GM19452 (cell line): ENCODE results near the gene ATP9B.
"Not testable (repeated sequence)": the region's sequence is repeated elsewhere in the genome, so short reads cannot be mapped to it uniquely, and the experiment has no call there.

Experiments
- ATAC-seq: cut with Tn5 transposase; IDR thresholded peaks from one replicate; pipeline ENCODE4 v1.9.1; 2021; ENCODE audit not compliant: unreplicated experiment

ATP9B gene

DNA sequence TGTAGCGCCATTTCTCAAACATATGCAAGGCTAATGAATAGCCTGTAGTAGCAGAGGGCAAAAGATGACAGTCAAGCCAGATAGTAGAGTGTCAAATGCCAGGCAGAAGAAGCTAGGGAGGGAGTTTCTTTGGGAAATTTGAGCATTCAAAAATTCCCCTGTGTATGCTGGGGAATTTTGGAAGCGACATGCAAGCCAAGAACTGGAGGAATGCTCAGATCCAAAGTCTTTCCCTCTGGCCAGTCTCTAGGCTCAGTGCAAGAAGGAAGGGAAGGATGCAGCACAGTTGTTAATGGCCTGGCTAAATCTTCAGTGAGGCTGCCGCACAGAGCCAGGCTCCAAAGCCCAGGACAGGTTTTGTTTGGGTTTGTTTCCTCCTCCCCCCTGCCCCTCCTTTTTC, 59.9 kb downstream of the ATP9B start:
- no peak for ATAC-seq

DNA sequence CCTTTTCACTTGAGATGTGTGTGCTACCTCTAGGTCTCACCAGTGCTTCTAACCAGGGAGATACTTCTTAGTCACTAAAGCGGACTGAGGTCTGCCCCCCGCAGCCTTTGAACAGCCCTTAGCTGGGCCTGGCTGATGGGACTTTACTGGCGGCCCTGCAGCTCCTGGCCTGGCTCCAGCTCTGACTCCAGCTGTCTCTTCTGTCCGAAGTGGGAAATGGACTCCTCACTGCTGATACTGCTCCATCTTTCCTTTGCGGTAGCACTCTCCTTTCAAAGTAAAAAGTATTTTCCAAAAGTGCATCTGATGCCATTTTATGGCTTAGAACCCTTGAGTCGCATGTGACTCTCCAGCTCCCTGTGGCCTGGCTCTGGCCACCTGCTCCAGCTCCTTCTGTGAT, 64.5 kb downstream of the ATP9B start:
- ATAC-seq = no peak

DNA sequence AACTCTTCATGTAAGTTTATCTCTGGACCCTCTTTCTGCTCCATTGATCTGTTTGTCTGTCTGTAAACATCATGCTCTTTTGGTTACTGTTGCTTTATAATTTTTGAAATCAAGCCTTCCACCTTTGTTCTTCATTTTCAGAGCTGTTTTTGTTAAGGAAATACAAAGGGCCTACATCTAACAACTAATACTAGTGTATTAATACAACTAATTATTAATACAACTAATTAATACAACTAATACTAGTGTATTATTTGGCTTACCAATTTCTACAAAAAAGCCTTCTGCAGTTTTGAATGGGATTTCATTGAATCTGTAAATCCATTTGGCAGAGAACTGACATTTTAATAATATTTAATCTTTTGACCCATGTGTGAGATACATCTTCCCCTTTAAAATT, 66.7 kb downstream of the ATP9B start:
- ATAC-seq = no peak

DNA sequence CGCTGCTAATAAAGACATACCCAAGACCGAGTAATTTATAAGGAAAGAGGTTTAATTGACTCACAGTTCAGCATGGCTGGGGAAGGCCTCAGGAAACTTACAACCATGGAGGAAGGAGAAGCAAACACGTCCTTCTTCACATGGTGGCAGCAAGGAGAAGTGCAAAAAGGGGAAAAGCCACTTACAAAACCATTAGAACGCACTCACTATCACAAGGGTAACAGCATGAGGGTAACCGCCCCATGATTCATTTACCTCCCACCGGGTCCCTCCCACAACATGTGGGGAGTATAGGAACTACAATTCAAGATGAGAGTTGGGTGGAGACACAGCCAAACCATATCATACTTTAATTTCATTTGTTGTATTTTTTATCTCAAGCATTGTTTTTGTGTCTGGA, 67.5 kb downstream of the ATP9B start:
- ATAC-seq = no peak

DNA sequence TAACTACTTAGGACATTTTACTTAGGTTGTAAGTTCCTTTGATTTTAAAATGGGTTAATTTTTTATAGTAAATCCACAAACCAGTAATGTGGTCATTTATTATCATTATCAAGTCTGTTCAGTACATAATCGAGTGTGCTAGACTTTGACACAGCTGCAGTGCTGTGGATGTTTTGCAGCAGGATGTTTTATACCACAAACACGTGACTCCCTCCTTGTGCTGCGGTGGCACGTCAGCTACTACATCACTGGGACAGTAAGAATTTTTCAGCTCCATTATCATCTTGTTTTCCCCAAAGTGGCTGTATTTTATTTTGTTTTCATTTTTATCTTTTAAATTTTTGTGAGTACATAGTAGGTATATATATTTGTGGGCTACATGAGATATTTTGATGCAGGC, 70.0 kb downstream of the ATP9B start:
- ATAC-seq = no peak

DNA sequence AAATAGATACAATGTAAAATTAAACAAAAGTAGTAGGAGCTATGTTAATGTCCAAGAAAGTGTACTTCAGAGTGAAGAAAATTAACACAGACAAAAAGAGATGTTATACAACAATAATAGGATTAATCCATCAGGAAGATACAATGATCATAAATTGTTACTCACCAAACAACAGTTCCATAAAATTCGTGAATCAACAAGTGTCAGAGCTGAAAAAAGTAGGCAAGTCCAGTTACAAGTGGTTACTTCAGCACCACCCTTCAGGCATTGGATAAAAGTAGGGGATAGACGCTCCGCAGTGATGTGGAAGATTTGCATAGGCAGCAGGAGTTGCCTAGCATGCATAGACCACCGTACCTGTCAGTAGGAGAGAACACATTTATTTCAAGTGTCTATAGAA, 77.8 kb downstream of the ATP9B start:
- no peak for ATAC-seq

DNA sequence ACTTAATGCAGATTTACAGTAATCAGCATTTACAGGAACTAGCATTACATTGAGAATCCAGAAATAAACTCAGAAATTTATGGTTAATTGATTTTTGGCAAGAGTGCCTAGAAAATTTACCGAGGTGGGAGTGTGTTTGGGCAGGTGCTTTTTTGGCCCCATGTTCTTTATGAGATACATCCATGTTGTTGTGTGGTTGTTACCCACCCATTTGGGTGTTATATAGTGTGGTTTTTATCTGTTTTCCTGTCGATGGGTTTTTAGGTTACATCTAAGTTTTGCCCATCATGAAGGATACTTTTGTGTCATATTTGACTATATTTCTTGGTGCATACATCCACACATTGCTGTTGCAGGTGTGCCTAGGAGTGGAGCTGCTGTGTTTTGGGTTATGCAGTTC, 82.0 kb downstream of the ATP9B start:
- ATAC-seq = no peak

DNA sequence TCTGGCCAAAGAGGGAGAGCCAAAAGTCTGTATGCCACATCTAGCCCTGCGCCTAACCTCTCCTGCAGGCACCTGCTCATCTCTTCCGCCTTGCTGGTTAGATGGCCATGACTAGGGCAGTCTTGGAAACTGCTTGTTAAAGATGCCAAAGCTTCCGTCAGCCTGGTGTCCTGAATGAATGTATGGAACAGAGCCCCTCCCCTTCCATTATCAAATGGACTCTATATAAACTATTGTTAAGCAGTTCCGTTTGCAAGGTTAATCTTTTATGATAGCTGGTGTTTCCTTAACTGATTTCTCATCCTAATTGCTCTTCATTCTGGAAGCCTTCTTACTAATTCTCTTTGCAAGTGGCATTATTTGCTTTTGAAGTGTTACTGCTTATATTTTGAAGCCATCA, 87.1 kb downstream of the ATP9B start:
- no peak for ATAC-seq

DNA sequence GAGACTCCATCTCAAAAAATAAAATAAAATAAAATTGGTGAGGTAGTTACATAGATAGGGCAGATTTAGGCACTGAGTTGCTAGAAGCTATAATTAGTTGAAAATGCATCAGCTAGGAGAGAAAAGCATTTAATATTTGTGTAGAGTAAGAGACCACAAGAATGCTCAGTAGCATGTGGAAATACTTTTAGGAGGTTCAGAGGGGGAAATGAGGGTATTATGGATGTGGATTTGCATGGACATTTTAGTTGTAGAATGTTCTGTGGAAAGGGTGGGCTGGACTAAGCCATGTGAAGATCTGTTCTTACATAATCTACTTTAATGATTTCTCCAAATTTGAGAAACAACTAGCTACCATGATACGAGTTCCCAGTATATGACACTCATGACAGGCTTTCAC, 95.5 kb downstream of the ATP9B start:
- ATAC-seq = no peak

DNA sequence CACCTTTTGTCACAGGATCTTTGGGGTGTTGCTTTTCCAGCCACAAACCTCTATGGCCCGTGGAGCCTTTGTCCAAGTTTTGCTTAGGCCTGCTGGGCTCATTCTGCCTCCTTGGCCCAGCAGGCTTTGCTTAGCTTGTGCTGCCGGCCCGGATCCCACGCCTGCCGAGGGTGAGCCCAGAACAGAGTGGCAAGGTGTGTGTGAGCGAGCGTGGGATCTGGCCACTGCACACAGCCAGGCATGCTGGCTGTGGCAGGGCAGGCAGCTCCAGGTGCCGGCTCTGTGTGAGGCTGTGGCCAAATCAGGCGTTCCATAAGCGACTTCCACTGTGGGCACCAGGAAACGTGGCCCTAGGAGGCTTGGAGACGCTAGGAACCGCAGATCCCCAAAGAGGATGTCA, 97.5 kb downstream of the ATP9B start:
- ATAC-seq = no peak

DNA sequence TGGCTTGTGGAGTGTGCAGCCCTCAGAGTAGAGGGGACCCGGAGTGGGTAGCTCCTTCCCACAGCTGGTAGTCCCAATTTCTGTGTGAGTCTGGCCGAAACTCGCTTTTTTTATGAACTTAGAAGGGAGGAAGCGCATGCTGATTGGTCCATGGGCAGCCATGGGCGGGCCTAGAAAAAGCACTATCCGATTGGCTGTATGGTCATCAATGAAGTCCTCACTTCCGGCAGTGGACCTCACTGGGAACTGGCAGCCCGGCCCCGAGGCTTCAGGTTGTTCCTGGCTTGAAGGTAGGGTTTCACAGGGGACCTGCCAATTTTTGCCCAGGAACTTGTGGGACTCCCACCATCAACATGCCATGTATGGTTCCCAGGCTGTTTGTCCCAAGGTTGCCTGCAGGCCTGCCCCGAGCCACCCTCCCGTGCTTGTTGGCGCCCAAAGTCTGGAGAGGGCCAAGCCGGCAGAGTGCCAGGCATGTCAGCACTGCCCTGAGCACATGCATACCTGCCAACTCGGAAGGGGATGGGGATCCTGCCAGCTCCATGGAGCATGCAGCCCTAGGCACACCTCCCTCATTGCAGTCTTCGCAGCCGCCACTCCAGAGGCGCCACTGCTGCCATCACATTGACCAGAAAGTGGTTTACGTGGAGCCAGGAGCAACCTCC, 98.5 kb downstream of the ATP9B start:
- ATAC-seq = no peak

DNA sequence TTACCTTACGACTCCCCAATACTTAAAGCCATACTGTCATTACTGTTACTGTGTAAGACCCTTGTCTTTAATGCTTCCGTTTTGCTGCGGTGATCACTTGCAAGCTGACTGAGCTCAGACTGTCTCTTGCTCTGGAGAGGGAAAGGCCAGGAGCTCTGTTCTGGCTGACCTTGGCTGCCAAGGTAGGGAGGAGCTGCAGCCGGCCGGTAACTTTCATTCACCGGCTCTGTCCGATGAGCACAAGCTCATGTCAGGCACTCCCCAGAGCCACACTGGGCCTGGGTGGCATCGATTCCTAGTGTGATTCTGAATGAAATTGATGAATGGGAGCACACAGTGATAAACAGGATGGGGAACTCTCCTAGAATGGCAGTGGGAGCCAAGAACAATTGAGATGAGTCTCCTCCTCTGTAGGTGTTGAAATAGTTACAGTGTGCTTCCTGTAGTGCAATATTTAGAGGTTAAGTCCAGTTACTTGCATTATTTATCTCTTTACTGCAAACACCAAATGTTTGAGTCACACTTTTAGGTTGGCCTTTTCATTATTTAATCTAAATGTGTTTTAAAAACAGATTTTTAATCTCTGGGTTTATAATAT, 100.9 kb downstream of the ATP9B start:
- no peak for ATAC-seq

DNA sequence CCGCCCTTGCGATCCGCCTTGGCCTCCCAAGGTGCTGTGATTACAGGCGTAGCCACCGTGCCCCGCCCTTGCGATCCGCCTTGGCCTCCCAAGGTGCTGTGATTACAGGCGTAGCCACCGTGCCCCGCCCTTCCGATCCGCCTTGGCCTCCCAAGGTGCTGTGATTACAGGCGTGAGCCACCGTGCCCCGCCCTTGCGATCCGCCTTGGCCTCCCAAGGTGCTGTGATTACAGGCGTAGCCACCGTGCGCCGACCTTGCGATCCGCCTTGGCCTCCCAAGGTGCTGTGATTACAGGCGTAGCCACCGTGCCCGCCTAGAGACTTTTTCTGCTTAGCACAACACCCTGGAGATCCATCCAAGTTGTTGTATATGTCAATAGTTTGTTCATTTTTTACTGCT, 103.1 kb downstream of the ATP9B start:
- ATAC-seq = not testable (repeated sequence)

DNA sequence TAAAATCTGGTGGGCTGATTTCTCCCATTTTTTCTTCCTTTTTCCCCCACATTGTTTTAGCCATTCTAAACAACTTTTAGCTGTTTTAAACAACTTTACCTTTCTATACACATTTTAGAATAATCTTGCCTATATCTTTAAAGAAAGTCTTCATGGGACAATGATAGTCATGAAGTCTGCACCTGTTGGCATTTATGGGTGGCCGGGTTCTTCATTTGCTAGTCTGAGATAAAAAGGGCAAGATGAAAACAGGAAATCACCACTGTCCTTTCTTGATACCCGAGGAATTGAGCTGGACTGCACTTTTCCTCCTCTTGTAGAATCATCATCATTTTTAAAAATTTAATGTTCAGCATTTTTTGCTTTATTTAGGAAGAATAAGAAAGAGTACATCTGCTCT, 104.5 kb downstream of the ATP9B start:
- ATAC-seq = no peak

DNA sequence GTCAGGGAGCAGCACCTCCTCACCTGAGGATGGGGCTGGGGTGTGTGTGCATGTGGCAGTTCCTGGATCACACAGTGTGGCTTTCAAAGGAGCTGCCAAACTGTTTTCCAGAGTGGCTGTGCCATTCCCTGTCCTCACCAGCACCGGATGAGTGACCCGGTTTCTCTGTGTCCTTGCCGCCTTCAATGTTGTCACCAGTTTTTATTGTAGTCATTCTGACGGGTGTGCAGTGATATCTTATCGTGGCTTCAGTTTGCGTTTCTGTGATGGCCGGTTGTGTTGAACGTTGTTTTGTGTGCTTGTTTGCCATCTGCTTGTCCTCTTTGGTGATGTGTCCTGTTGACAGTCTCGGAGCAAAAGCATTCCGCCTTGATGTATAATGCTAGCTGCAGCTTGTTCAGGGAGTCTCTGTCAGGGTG, 108.9 kb downstream of the ATP9B start:
- ATAC-seq = no peak

DNA sequence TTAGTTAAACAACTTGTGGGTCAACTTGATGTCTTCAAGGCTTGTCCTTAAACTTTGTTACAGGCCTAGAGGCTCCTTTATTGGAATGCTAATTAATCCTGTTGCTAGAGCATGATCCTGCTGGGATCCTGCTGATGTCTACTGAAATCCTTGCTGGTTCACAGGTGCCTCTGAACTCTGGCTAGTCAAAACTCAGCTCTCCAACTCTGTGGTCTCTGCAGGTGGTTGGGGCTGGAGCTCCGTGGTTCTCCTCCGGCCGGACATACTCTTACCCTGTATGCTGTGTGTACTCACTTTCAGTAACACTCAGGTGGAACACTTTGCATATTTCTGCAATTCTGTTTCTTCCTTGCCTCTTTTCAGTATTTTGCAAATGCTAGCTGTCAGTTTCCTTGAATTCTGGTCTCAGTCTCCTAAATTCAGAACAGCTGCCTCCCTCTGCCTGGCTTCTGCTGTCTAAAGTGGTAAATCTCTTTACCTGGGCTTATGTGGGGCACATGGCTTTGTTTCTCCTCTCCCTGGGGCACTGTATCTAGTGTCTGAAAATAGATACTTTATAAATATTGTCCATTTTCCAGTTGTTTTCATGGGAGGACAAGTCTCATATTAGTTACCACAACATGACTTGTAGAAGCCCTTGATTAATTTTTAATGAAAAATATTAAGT, 113.0 kb downstream of the ATP9B start:
- no peak for ATAC-seq

DNA sequence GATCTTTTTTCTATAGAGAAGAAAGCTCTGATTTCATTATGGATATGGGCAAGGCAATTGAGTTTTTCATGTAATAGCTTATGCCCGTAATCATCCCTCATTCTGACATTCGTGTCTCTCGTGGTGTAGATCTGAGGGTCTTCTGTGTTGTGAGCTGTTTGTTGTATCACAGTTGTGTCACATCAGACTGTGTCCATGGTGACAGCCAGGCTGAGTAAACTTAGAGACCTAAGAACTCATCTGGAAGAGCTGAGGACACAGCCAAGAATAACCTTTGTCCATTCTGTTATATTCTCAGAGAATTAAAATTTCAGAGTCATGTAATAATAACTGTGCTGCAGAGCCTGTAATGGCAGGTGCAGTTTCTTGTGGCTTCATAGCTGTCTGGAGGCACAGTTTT, 116.5 kb downstream of the ATP9B start:
- ATAC-seq = no peak

DNA sequence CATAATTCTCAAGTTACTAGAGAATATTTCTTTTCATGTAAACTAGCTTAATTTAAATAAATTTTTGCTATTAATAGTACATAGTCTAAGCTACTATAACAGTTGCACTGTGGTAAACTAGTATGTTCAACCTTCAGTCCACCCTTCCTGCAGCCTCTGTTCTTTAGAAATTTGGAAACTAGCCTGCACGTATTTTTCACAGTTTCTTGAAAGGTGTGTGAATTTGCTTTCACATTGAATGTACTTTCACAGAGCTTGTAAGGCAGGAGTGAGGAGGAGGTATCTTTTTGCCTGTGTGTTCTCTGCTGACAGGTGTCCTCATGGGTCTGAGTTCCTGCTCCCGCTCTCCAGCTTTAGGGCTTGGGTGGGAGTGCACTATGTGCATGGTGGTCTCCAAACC, 117.5 kb downstream of the ATP9B start:
- peak; percentile 63 for ATAC-seq

DNA sequence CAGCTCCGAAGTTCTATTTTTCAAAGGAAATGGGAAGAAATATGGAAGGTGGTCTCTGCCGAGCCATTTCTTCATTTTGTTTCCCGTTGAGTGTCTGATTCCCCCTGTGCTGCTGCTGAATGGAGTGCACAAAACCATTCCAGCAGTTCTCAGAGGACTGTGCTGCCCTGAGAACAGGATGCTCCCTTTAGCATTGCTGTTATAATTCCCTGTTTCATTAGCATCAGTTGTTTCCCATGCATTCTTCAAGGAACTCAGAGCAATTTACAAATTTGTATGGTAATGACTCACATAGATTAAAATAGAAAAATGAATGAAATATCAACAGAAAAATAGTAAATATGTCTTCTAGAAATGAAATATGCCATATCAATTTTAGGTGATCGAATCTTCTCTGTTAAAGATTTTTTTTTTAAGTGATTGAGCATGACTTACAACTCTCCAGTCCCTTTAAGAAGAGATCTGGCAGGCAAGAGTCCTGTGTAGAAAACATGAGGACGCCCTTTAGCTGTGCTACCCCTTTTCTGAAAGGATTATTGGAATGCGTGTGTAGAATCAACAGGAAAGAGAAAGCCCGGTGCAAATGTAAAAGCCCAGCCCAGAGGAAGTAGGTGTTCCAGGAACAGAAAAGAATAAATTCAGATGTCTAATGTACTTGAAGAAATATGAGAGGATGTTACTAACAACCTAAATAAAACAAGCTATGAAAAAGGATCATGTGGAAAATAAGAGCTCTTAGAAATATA, 118.5 kb downstream of the ATP9B start:
- no peak for ATAC-seq

DNA sequence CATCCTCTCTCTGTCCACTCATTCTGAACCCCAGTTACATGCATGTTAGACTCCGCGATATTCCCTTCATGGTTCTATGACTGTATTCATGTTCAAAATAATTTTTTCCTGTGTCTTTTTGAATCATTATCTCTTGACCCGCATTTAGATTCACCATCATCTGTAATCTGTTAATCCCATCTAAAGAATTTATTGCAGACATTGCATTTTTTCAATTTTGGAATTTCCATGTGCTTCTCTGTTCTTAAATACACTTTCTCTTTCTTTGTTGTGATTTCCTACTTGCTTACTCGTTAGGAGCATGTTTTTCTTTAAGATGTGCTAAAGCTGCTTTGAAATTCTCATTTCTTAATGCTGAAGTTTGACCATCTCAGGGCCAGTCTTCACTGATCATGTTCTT, 122.2 kb downstream of the ATP9B start:
- no peak for ATAC-seq

DNA sequence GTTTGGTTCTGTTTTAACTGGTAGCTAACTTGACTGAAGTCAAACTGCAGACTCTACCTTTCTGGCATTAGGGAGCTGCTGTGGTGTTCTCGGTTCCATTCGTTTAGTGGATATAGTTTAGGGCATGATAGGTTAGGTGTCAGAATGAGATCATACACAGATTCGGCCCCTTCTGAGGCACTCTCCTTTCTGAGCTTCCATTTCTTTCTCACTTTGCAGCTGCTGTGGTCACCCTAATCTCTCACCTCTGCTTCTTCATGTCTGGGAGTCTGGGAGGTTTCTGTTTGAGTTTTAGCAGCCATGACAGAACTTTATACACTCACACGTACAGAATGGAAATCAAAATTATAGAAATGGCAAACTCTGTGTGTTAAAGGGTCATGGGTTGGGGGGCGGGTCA, 122.8 kb downstream of the ATP9B start:
- no peak for ATAC-seq

DNA sequence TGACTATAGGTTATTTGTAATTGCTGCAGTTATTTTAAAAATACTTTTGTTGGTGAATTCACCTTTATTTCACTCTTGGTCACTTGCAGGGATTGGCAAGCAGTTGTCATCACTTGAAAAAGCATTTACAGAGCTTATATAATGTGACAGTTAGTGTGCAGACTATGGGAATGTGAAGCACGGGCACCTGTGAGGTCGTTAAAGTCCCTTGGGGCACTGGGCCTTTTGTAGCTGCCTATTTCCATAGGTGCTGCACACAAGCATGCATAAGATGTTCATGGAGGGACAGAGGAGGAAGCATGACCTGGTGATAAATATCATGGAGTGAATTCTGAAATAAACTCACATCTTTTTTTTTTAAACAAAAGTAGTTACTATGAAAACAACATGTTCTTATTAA, 124.6 kb downstream of the ATP9B start:
- no peak for ATAC-seq
